CD8-positive, alpha-beta memory T cell (primary cell): ENCODE data around the gene ZSCAN29. TPM values are rescaled to one million over a fixed set of nuclear protein-coding genes. Genes with fewer than 3 reads are reported as not detected.
A peak's percentile ranks its signal among the peaks of the same experiment; 100 is the strongest.

Experiments used
- CTCF ChIA-PET: fragments of 350-600 bp; sonication (Branson Sonifier 250); formaldehyde crosslinking; loops from one replicate; lab custom pipeline; 2021; ENCODE audit warnings: antibody characterized with exemption; lab: Charles Lee
- POLR2A ChIA-PET: fragments of 350-600 bp; sonication (Branson Sonifier 250); formaldehyde crosslinking; loops from one replicate; lab custom pipeline; 2021; ENCODE audit warnings: antibody characterized with exemption; lab: Charles Lee
- DNase-seq, 5 donors: peaks; one replicate each; pipeline versions ENCODE4 v3.0.0 to v3.0.0-alpha.2; 2020 to 2022; ENCODE audit warnings: mixed read lengths in 1 of 5
- H3K27ac ChIP-seq: one replicate; pipeline ENCODE4 v1.7.0; 2013; ENCODE audit warnings: low read depth, mild to moderate bottlenecking, low read length, moderate library complexity
- H3K27me3 ChIP-seq: 2 replicates; pipeline ENCODE4 v1.7.0; 2013; ENCODE audit warnings: low read length, mild to moderate bottlenecking; ENCODE audit not compliant: insufficient read depth, poor library complexity, severe bottlenecking
- H3K36me3 ChIP-seq: 2 replicates; pipeline ENCODE4 v1.7.0; 2013; ENCODE audit warnings: mild to moderate bottlenecking, low read length, moderate library complexity; ENCODE audit not compliant: insufficient read depth
- H3K4me1 ChIP-seq: 2 replicates; pipeline ENCODE4 v1.7.0; 2013; ENCODE audit warnings: mild to moderate bottlenecking, low read length, moderate library complexity; ENCODE audit not compliant: insufficient read depth
- H3K4me3 ChIP-seq: 2 replicates; pipeline ENCODE4 v1.7.0; 2013; ENCODE audit warnings: mild to moderate bottlenecking, low read length
- H3K9me3 ChIP-seq: 2 replicates; pipeline ENCODE4 v1.7.0; 2013; ENCODE audit warnings: mild to moderate bottlenecking, low read length
- H3K27ac Mint-ChIP-seq, 8 donors: one replicate each; pipeline ENCODE4 v1.8.0; 2020 to 2021; ENCODE audit warnings: mixed read lengths in 8 of 8, mild to moderate bottlenecking in 6 of 8, inconsistent platforms in 3 of 8, moderate library complexity in 3 of 8
- H3K27me3 Mint-ChIP-seq, 2 donors: one replicate each; pipeline ENCODE4 v1.8.0; 2020 to 2021; ENCODE audit warnings: mixed read lengths in 2 of 2, mild to moderate bottlenecking in 1 of 2, moderate library complexity in 1 of 2
- H3K36me3 Mint-ChIP-seq, 3 donors: one replicate each; pipeline ENCODE4 v1.8.0; 2020 to 2021; ENCODE audit warnings: mixed read lengths in 3 of 3, inconsistent platforms in 1 of 3, mild to moderate bottlenecking in 1 of 3
- H3K4me1 Mint-ChIP-seq, 3 donors: one replicate each; pipeline ENCODE4 v1.8.0; 2020 to 2021; ENCODE audit warnings: mixed read lengths in 3 of 3, inconsistent platforms in 1 of 3, mild to moderate bottlenecking in 1 of 3
- H3K4me3 Mint-ChIP-seq, 7 donors: one replicate each; pipeline ENCODE4 v1.8.0; 2020 to 2021; ENCODE audit warnings: mixed read lengths in 7 of 7, mild to moderate bottlenecking in 6 of 7, moderate library complexity in 4 of 7, inconsistent platforms in 2 of 7
- H3K9me3 Mint-ChIP-seq, 5 donors: one replicate each; pipeline ENCODE4 v1.8.0; 2020 to 2022; ENCODE audit warnings: mixed read lengths in 5 of 5, mild to moderate bottlenecking in 3 of 5, moderate library complexity in 2 of 5, inconsistent platforms in 1 of 5
- polyA plus RNA-seq: library from polyadenylated mRNA; unstranded; fragments of 300-500 nt; fragmentation: Illumina TruSeq; gene quantifications from one replicate; pipeline ENCODE4 v1.2.3, GENCODE V29; 2021
- total RNA-seq, 2 experiments: library from RNA; stranded (reverse); gene quantifications; one replicate each; pipeline ENCODE4 v1.2.3, GENCODE V29; 2021

Gene ZSCAN29
- total and polyA plus RNA-seq, 3 experiments from 2014 or later, result 7.5 to 26.6 (median 25.3) TPM

GRCh38 chr15:43378601-43379000, 7.8 kb upstream of the ZSCAN29 start:
- H3K27ac ChIP-seq, result no peak overlapping the region
- peaks cover 0 to 63% (median 21%) of the 10 kb centered on the region in 3 donors for H3K36me3 Mint-ChIP-seq
- H3K9me3 ChIP-seq, result no peaks in the 10 kb centered on the region
- no peaks in the 10 kb centered on the region for H3K4me1 ChIP-seq
- CTCF ChIA-PET, result no interaction called here
- no peaks in the 10 kb centered on the region for H3K27me3 ChIP-seq
- POLR2A ChIA-PET, result no interaction called here
- no peak overlapping the region for H3K4me3 ChIP-seq
- no peaks in the 10 kb centered on the region for H3K9me3 Mint-ChIP-seq
- no peak for DNase-seq
- H3K4me3 Mint-ChIP-seq, result no peak overlapping the region
- peaks cover 9 to 16% (median 12%) of the 10 kb centered on the region in 3 donors for H3K4me1 Mint-ChIP-seq
- H3K36me3 ChIP-seq, result peaks cover 28% of the 10 kb centered on the region
- no peak overlapping the region for H3K27ac Mint-ChIP-seq
- no peaks in the 10 kb centered on the region for H3K27me3 Mint-ChIP-seq

GRCh38 chr15:43376017-43376705, 5.3 kb upstream of the ZSCAN29 start:
- ChIA-PET CTCF (interaction anchor here (1.0 to 1.7 kb wide), 6 partner anchors 11 to 138 kb away, joined by 3 to 7 read pairs (median 4); no protein-coding TSS in a partner anchor), POLR2A (no interaction called here)
- peaks cover 15% of the 10 kb centered on the region for H3K4me1 ChIP-seq
- H3K4me1 Mint-ChIP-seq, result peaks cover 27 to 34% (median 32%) of the 10 kb centered on the region in 3 donors
- peak overlapping the region in 1 of 8 donors; percentile 29 for H3K27ac Mint-ChIP-seq
- H3K27me3 ChIP-seq, result no peaks in the 10 kb centered on the region
- H3K36me3 Mint-ChIP-seq, result peaks cover 0 to 48% (median 15%) of the 10 kb centered on the region in 3 donors
- DNase-seq, result peak in 3 of 5 donors; percentile 3 to 52 (median 20)
- peaks cover 0 to 1% (median 0%) of the 10 kb centered on the region in 5 donors for H3K9me3 Mint-ChIP-seq
- H3K9me3 ChIP-seq, result no peaks in the 10 kb centered on the region
- no peak overlapping the region for H3K27ac ChIP-seq
- H3K4me3 ChIP-seq, result no peak overlapping the region
- peaks cover 22% of the 10 kb centered on the region for H3K36me3 ChIP-seq
- peak overlapping the region in 1 of 7 donors; percentile 13 for H3K4me3 Mint-ChIP-seq
- no peaks in the 10 kb centered on the region for H3K27me3 Mint-ChIP-seq

GRCh38 chr15:43370310-43370974, 401 bp downstream of the ZSCAN29 start:
- peaks cover 57 to 64% (median 61%) of the 10 kb centered on the region in 3 donors for H3K4me1 Mint-ChIP-seq
- peak in 2 of 5 donors; percentile 3 to 6 for DNase-seq
- CTCF ChIA-PET, result interaction anchor here (1.2 to 1.5 kb wide), 5 partner anchors 8 to 144 kb away, joined by 4 to 7 read pairs (median 4); no protein-coding TSS in a partner anchor
- peak overlapping the region; percentile 72 to 98 (median 90) for H3K27ac Mint-ChIP-seq
- no peaks in the 10 kb centered on the region for H3K27me3 Mint-ChIP-seq
- no peaks in the 10 kb centered on the region for H3K36me3 ChIP-seq
- H3K9me3 Mint-ChIP-seq, result peaks cover 20 to 33% (median 32%) of the 10 kb centered on the region in 5 donors
- peaks cover 27% of the 10 kb centered on the region for H3K4me1 ChIP-seq
- no peaks in the 10 kb centered on the region for H3K9me3 ChIP-seq
- peaks cover 24 to 50% (median 38%) of the 10 kb centered on the region in 3 donors for H3K36me3 Mint-ChIP-seq
- peak overlapping the region; percentile 90 to 96 (median 92) for H3K4me3 Mint-ChIP-seq
- no peaks in the 10 kb centered on the region for H3K27me3 ChIP-seq
- H3K4me3 ChIP-seq, result peak overlapping the region; percentile 74
- POLR2A ChIA-PET, result interaction anchor here (0.5 to 1.2 kb wide), 3 partner anchors 41 to 1177 kb away, joined by 3 to 5 read pairs (median 3); partner anchors contain the start of genes HYPK, LCMT2 and SERINC4
- peak overlapping the region; percentile 77 for H3K27ac ChIP-seq

GRCh38 chr15:43361313-43361903, 9.4 kb downstream of the ZSCAN29 start:
- Histone ChIP-seq H3K36me3 (peaks cover 15% of the 10 kb centered on the region), H3K27me3 (no peaks in the 10 kb centered on the region), H3K27ac (no peak overlapping the region), H3K9me3 (peaks cover 52% of the 10 kb centered on the region), H3K4me1 (no peaks in the 10 kb centered on the region), H3K4me3 (no peak overlapping the region)
- ChIA-PET POLR2A (no interaction called here), CTCF (interaction anchor here (0.9 to 1.9 kb wide), 2 partner anchors 10 to 12 kb away, joined by 3 to 7 read pairs; partner anchors contain the start of genes TUBGCP4 and ZSCAN29)
- DNase-seq, result no peak
- peaks cover 45 to 72% (median 68%) of the 10 kb centered on the region in 3 donors for H3K36me3 Mint-ChIP-seq
- H3K27me3 Mint-ChIP-seq, result no peaks in the 10 kb centered on the region
- peaks cover 2 to 18% (median 12%) of the 10 kb centered on the region in 3 donors for H3K4me1 Mint-ChIP-seq
- no peak overlapping the region for H3K27ac Mint-ChIP-seq
- H3K9me3 Mint-ChIP-seq, result peaks cover 49 to 75% (median 69%) of the 10 kb centered on the region in 5 donors
- H3K4me3 Mint-ChIP-seq, result no peak overlapping the region

- Mint-ChIP-seq H3K4me1 (peaks cover 0 to 15% (median 9%) of the 10 kb centered on the region in 3 donors), H3K9me3 (peaks cover 46 to 74% (median 66%) of the 10 kb centered on the region in 5 donors), H3K27me3 (no peaks in the 10 kb centered on the region), H3K27ac (no peak overlapping the region), H3K36me3 (peaks cover 45 to 70% (median 65%) of the 10 kb centered on the region in 3 donors), H3K4me3 (no peak overlapping the region)
- CTCF ChIA-PET, result interaction anchor here (0.9 to 1.9 kb wide), 2 partner anchors 10 to 12 kb away, joined by 3 to 7 read pairs; partner anchors contain the start of genes TUBGCP4 and ZSCAN29
- H3K27me3 ChIP-seq, result no peaks in the 10 kb centered on the region
- peaks cover 52% of the 10 kb centered on the region for H3K9me3 ChIP-seq
- DNase-seq, result no peak
- no peaks in the 10 kb centered on the region for H3K4me1 ChIP-seq
- POLR2A ChIA-PET, result no interaction called here
- peaks cover 15% of the 10 kb centered on the region for H3K36me3 ChIP-seq
- no peak overlapping the region for H3K4me3 ChIP-seq
- H3K27ac ChIP-seq, result no peak overlapping the region
These were observed 10.0 kb downstream of the ZSCAN29 start for GRCh38 chr15:43360821-43361220.

GRCh38 chr15:43352693-43353382, 18.0 kb downstream of the ZSCAN29 start:
- no peak overlapping the region for H3K4me3 ChIP-seq
- ChIA-PET CTCF (interaction anchor here (1.3 kb wide), 1 partner anchor 11 kb away, joined by 3 read pairs; no protein-coding TSS in a partner anchor), POLR2A (no interaction called here)
- Mint-ChIP-seq H3K9me3 (peaks cover 0 to 6% (median under 1%) of the 10 kb centered on the region in 5 donors), H3K36me3 (peaks cover 9 to 27% (median 11%) of the 10 kb centered on the region in 3 donors), H3K27ac (peak overlapping the region in 2 of 8 donors; percentile 29 to 43), H3K27me3 (no peaks in the 10 kb centered on the region), H3K4me3 (no peak overlapping the region), H3K4me1 (peaks cover 0 to 3% (median 0%) of the 10 kb centered on the region in 3 donors)
- peaks cover 6% of the 10 kb centered on the region for H3K4me1 ChIP-seq
- H3K36me3 ChIP-seq, result no peaks in the 10 kb centered on the region
- no peak for DNase-seq
- H3K9me3 ChIP-seq, result no peaks in the 10 kb centered on the region
- no peaks in the 10 kb centered on the region for H3K27me3 ChIP-seq
- no peak overlapping the region for H3K27ac ChIP-seq

GRCh38 chr15:43347114-43347513, 23.7 kb downstream of the ZSCAN29 start:
- H3K4me3 Mint-ChIP-seq, result no peak overlapping the region
- no peaks in the 10 kb centered on the region for H3K4me1 Mint-ChIP-seq
- Histone ChIP-seq H3K9me3 (no peaks in the 10 kb centered on the region), H3K4me3 (no peak overlapping the region), H3K27me3 (no peaks in the 10 kb centered on the region), H3K36me3 (no peaks in the 10 kb centered on the region), H3K4me1 (no peaks in the 10 kb centered on the region), H3K27ac (no peak overlapping the region)
- H3K9me3 Mint-ChIP-seq, result no peaks in the 10 kb centered on the region
- H3K27ac Mint-ChIP-seq, result no peak overlapping the region
- POLR2A ChIA-PET, result no interaction called here
- H3K27me3 Mint-ChIP-seq, result no peaks in the 10 kb centered on the region
- CTCF ChIA-PET, result interaction anchor here (1.8 kb wide), 1 partner anchor 29 kb away, joined by 7 read pairs; no protein-coding TSS in a partner anchor
- peaks cover 5 to 28% (median 17%) of the 10 kb centered on the region in 3 donors for H3K36me3 Mint-ChIP-seq
- no peak for DNase-seq
